Lower lobe of right lung (tissue), 2 donors: ENCODE data around the gene AP1M1. TPM values are rescaled to one million over a fixed set of nuclear protein-coding genes. Genes with fewer than 3 reads are reported as not detected.

Experiments used
- ATAC-seq, 2 donors: fragments of 200-7000 bp; cut with Tn5 transposase; one replicate each; pipeline ENCODE4 v1.9.1; 2020 to 2022; ENCODE audit warnings: mild to moderate bottlenecking in 2 of 2, moderate library complexity in 2 of 2
- DNase-seq: peaks from one replicate; pipeline ENCODE4 v3.0.0-alpha.2; 2020
- H3K27ac ChIP-seq: fragments of 200-600 bp; one replicate; pipeline ENCODE4 v1.8.0; 2022
- H3K27me3 ChIP-seq: fragments of 200-600 bp; one replicate; pipeline ENCODE4 v1.8.0; 2022; ENCODE audit warnings: low read depth
- H3K36me3 ChIP-seq: fragments of 200-600 bp; one replicate; pipeline ENCODE4 v1.8.0; 2022; ENCODE audit warnings: mild to moderate bottlenecking
- H3K4me1 ChIP-seq: fragments of 200-600 bp; one replicate; pipeline ENCODE4 v1.8.0; 2022
- H3K4me3 ChIP-seq: fragments of 200-600 bp; one replicate; pipeline ENCODE4 v1.8.0; 2022; ENCODE audit warnings: mild to moderate bottlenecking
- H3K9me3 ChIP-seq: fragments of 200-600 bp; one replicate; pipeline ENCODE4 v1.8.0; 2022
- CTCF ChIP-seq: fragments of 200-600 bp; IDR thresholded peaks from one replicate; pipeline ENCODE4 v1.8.0; 2022; ENCODE audit warnings: antibody characterized with exemption, mild to moderate bottlenecking
- intact Hi-C: fragments of 100-400 bp; cut with DNase I; formaldehyde crosslinking; loops from one replicate; pipeline ENCODE4 v1.11.0; 2022
- total RNA-seq: library from RNA; stranded (reverse); fragmentation: NEBNext Ultra II Directional; extraction: Animal tissue kit (Norgen Biotek cat#: 25700); gene quantifications from one replicate; pipeline ENCODE4 v1.2.1, GENCODE V29; 2021
- donor health status: DM: no; HTN: yes; CAD: no; lungs with severe emphysema.

The AP1M1 gene
- total RNA-seq, 1 donor from 2014 or later = 66.0 TPM

GRCh38 chr19:16193466-16193865 is 4.2 kb upstream of the AP1M1 start:
- H3K27me3 ChIP-seq = no peaks in the 10 kb centered on the region
- intact Hi-C loops = no loop called here
- ATAC-seq = no peak

GRCh38 chr19:16197188-16197621 is 506 bp upstream of the AP1M1 start:
- no peaks in the 10 kb centered on the region for H3K9me3 ChIP-seq
- no peaks in the 10 kb centered on the region for H3K27me3 ChIP-seq
- no peak for TF ChIP-seq CTCF
- H3K4me1 ChIP-seq = peaks cover 33% of the 10 kb centered on the region
- H3K27ac ChIP-seq = peak overlapping the region; percentile 81
- H3K36me3 ChIP-seq = peaks cover 30% of the 10 kb centered on the region
- intact Hi-C loops = no loop called here
- no peak for ATAC-seq
- DNase-seq = no peak
- H3K4me3 ChIP-seq = peak overlapping the region; percentile 71

More at GRCh38 chr19:16193466-16193865, 4.2 kb upstream of the AP1M1 start:
- peaks cover 50% of the 10 kb centered on the region for H3K36me3 ChIP-seq
- no peak overlapping the region for H3K4me3 ChIP-seq
- no peak overlapping the region for H3K27ac ChIP-seq
- H3K4me1 ChIP-seq = peaks cover 9% of the 10 kb centered on the region
- DNase-seq = no peak
- no peaks in the 10 kb centered on the region for H3K9me3 ChIP-seq
- TF ChIP-seq CTCF = no peak

GRCh38 chr19:16198370-16198651 is 600 bp downstream of the AP1M1 start:
- ATAC-seq = peak; percentile 27 to 40
- Histone ChIP-seq H3K27ac (peak overlapping the region; percentile 81), H3K4me3 (peak overlapping the region; percentile 71), H3K4me1 (peaks cover 33% of the 10 kb centered on the region), H3K36me3 (peaks cover 32% of the 10 kb centered on the region), H3K9me3 (no peaks in the 10 kb centered on the region), H3K27me3 (no peaks in the 10 kb centered on the region)
- intact Hi-C loops = no loop called here
- DNase-seq = no peak
- no peak for TF ChIP-seq CTCF

GRCh38 chr19:16199275-16199932 is 1.7 kb downstream of the AP1M1 start:
- Histone ChIP-seq H3K36me3 (peaks cover 39% of the 10 kb centered on the region), H3K27ac (peak overlapping the region; percentile 81), H3K4me1 (peaks cover 33% of the 10 kb centered on the region), H3K9me3 (no peaks in the 10 kb centered on the region), H3K27me3 (no peaks in the 10 kb centered on the region), H3K4me3 (no peak overlapping the region)
- intact Hi-C loops = no loop called here
- DNase-seq = peak; percentile 71
- no peak for TF ChIP-seq CTCF
- ATAC-seq = peak; percentile 10 to 25

- H3K36me3 ChIP-seq = peaks cover 49% of the 10 kb centered on the region
- no peaks in the 10 kb centered on the region for H3K9me3 ChIP-seq
- DNase-seq = peak; percentile 64
- H3K27me3 ChIP-seq = no peaks in the 10 kb centered on the region
- peaks cover 33% of the 10 kb centered on the region for H3K4me1 ChIP-seq
- peak; percentile 48 to 58 for ATAC-seq
- intact Hi-C loops = no loop called here
- peak overlapping the region; percentile 81 for H3K27ac ChIP-seq
- no peak for TF ChIP-seq CTCF
- H3K4me3 ChIP-seq = no peak overlapping the region
These were observed 2.6 kb downstream of the AP1M1 start for GRCh38 chr19:16200038-16201010.
